HUDEP-2 (cell line): Measurements from ENCODE around the gene THPO.

Source experiments
- DNase-seq, 76 experiments: peaks; one replicate each; lab custom pipeline; 2025; ENCODE audit not compliant: unreplicated experiment in 76 of 76; lab: John Stamatoyannopoulos, UW

The THPO gene

GRCh38 chr3:184386047-184386806 lies 8.2 kb upstream of the THPO start:
- no peak for DNase-seq

DNA sequence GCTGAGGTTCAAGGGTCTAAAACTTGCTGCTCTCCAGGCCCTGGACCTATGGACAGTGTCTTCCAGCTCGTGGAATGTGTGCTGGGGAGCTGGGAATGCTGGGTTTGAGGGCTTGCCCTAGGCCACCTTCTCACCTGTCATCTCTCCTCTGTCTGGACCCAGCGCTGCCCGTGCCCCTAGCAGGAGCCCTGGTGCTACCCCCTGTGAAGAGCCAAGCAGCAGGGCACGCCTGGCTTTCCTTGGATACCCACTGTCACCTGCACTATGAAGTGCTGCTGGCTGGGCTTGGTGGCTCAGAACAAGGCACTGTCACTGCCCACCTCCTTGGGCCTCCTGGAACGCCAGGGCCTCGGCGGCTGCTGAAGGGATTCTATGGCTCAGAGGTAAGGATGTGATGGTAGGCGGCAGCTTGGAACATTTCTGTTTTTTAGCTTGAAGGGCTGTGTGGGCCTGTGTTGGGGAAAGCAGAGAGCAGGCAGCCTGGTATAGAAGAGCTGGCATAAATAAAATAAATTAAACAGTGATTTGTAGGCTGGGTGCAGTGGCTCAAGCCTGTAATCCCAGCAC lies 6.9 kb upstream of the THPO start:
- DNase-seq = no peak

DNA sequence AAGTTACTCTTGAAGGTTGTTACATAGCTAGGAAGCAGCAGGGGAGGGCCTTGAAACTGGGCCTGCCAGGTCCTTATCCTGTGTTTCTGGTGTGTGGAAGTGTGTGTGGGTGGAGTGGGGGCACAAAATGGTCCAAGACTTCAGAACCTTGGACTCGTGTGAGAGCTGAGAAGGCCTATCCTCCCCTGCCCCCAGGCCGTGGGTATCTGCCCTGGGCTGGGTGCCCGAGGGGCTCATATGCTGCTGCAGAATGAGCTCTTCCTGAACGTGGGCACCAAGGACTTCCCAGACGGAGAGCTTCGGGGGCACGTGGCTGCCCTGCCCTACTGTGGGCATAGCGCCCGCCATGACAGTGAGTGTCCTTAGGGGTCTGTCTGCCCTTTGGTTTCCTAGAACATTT lies 6.3 kb upstream of the THPO start:
- DNase-seq = no peak

GRCh38 chr3:184383033-184383740 lies 5.2 kb upstream of the THPO start:
- no peak for DNase-seq

- DNase-seq = no peak
Observed at GRCh38 chr3:184382326-184383032, 4.5 kb upstream of the THPO start.

DNA sequence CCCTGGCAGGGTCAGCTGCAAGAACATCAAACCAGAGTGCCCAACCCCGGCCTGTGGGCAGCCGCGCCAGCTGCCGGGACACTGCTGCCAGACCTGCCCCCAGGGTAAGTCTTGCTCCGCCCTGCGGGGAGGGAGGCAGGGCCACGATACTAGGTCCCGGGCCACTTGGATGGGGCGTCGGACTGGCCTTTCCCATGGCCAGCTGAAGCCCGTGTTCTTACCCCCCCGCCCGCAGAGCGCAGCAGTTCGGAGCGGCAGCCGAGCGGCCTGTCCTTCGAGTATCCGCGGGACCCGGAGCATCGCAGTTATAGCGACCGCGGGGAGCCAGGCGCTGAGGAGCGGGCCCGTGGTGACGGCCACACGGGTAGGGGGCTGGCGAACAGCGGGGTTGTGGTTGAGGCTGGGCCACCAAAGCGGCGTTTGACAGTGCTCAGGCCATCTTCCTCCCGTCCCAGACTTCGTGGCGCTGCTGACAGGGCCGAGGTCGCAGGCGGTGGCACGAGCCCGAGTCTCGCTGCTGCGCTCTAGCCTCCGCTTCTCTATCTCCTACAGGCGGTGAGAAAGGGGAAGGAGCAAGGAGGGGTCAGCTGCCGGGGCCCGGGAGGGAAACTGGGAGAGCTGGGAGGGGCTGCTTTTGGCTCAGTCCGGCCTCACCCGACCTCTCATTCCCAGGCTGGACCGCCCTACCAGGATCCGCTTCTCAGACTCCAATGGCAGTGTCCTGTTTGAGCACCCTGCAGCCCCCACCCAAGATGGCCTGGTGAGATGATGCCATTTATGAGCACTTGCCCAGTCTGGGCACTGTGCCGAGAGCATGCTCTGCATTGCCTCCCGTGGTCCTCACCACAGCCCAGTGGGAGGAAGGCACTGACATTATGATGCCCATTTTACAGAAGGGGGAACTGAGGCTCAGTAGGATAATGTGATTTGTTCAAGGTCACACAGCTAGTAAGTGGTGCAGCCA lies 3.5 kb upstream of the THPO start:
- no peak for DNase-seq

GRCh38 chr3:184380627-184381260 lies 2.7 kb upstream of the THPO start:
- DNase-seq = no peak

GRCh38 chr3:184380185-184380626 lies 2.2 kb upstream of the THPO start:
- peak in 2 of 76 experiments; percentile 7 to 11 for DNase-seq

DNA sequence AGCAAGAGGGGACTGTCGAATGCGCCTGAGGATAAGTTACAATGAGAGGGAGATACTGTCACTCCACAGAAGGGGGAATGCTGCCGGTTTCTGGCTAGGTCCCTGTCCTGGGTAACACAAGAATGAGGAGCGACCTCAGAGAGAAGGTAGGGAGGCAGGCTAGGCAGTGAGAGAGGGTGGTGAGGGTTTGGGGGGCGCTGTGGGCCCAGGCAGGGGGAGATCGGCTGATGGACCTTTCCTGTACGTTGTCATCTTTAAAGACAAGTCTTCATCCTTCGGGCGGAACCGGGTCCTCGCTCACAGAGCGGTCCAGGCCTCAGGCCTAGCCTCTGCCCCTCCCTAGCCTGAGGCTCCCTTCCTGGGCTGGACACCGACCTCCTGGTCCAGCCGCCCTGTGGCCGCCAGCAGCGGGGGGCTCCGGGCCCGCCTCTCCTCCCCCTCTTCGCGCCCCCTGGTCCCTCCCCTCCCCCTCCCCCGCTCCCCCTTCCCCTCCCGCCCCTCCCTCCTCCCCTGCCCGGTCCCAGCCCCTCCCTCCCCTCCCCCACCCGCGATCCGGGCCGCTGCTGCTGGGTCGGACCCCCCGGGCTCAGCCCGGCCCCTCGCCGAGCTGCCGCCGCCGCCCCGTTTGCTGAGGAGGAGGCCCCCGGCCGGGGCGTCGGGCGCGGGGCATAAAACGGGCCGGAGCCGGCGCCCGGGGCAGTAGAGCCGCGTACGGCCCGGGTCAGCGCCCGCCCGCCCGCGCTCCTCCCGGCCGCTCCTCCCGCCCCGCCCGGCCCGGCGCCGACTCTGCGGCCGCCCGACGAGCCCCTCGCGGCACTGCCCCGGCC lies 1.6 kb upstream of the THPO start, which contains the start of gene CHRD:
Gene CHRD, plus strand, starts transcription at position 697 of the 827 bp plus-strand sequence. CDS start 265 bp downstream, outside the sequence.
- no peak for DNase-seq

DNA sequence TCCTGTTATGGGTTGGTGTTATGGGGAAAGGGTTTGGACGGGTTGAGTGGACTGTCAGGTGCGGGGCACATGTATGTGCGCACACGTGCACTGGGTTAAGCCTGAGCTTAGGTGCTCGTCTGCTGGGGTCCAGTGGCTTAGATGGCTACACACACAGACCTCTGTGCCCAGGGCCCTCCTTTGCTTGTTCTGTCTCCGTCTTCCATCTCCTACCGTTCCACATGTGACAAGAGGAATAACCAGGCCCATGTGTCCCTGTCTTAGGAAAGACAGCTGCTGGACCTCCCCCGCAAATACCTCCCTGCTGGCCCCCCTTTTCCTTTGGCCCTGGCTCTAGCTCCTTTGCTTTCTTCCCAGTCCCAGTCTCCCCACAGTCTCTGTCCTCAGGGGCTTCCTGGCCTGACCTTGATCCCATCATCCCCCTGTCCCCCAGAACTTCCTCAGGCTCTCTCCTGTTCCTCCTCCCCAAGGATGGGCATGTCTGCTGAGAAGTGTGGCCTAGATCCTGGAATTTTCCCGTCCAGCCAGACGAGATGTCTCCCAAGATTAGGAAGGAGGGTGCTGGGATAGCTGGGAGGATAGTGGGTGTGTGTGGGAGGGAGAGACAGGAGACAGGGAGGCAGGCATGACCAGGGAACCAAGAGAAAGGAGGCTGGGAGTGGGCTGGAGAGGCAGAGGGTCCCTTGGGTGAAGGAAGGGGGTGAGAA lies 797 bp upstream of the THPO start:
- DNase-seq = no peak

GRCh38 chr3:184377374-184377773 lies 633 bp downstream of the THPO start:
- no peak for DNase-seq

- no peak for DNase-seq
Observed at GRCh38 chr3:184375747-184376461, 2.1 kb downstream of the THPO start.

DNA sequence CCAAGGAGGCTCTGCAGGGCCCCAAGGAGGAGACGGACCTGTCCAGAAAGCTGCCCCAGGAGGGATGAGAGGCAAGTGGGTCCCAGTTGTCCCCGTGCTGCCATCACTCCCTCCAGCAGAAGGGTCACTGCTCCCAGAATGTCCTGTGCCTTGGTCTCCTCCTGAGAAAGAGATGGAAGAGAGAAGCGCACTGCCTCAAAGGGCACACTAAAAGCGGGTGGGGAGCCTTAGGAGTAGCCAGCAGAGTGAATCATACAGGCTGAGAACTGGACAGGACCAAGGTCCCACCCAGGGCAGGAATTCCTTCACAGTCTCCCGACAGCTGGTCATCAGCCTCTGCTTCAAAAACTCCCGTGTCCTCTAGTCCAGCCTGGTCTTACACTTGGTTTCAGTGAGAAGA lies 4.6 kb downstream of the THPO start:
- no peak for DNase-seq

DNA sequence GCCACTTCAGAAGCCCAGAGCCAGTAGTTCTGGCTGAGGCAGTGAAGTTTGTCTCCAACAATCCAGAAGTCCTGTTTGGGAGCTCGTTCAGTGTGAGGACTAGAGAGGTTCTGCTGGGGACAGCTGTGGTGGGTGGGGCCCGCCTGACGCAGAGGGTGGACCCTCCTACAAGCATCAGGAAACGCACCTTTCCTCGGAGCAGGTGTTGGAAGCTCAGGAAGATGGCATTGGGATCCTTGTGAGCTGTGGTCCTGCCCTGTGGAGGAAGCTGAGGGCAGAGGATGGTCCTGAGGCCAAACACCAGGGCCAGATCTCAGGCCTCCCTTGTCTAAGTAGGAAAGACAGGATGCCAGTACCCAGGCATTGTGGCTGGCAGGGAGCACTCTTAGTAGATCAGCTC lies 5.1 kb downstream of the THPO start:
- DNase-seq = no peak

DNA sequence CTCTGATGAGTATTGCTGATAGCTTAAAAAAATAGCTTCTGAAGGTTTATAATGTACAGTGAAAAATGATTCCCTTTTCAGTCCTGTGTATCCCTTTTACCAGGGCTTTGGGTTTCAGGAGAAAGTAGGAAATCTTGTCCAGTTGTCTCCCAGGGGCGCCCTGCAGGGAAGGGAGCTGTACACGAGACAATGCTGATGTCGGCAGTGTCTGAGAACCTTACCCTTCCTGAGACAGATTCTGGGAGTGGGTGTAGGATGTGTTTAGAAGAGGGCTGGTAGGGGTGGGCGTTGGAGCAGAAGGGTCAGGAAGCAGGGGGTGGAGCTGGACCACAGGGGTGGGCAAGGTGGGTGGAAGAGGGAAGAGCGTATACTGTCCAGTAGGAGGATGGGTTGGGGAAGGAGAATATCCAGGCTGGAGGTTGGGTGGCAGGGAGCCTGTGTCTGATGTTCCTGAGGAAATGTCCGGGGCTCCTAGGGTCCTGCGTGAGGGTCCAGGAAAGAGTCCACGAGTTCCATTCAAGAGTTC lies 5.6 kb downstream of the THPO start:
- DNase-seq = no peak

- DNase-seq = peak in 69 of 76 experiments; percentile 7 to 80 (median 53)
Observed at GRCh38 chr3:184371570-184372018, 6.4 kb downstream of the THPO start.

- DNase-seq = no peak
Observed at GRCh38 chr3:184368586-184369183, 9.3 kb downstream of the THPO start.
